Motor neuron (in vitro differentiated cells): Measurements from ENCODE around the gene SPAG5. TPM values are rescaled to one million over a fixed set of nuclear protein-coding genes. Genes with fewer than 3 reads are reported as not detected.
"Not testable (repeated sequence)": the region's sequence is repeated elsewhere in the genome, so short reads cannot be mapped to it uniquely, and the experiment has no call there.

Source experiments
- ATAC-seq, 8 experiments: fragments of 200-7000 bp; cut with Tn5 transposase; replicated peaks in 6 of 8; 2 replicates each; pipeline ENCODE4 v1.8.0; 2021; ENCODE audit warnings: mild to moderate bottlenecking in 8 of 8, moderate library complexity in 8 of 8
- H3K27ac ChIP-seq, 2 donors: fragments of 250-450 bp; sonication (Bioruptor Pico); 2 replicates each; pipeline ENCODE4 v1.9.0; 2021; ENCODE audit warnings: antibody characterized with exemption in 2 of 2, mild to moderate bottlenecking in 2 of 2, moderate library complexity in 1 of 2
- H3K4me1 ChIP-seq, 2 donors: fragments of 250-450 bp; sonication (Bioruptor Pico); replicated peaks in 1 of 2; 2 replicates each; pipeline ENCODE4 v1.6.1; 2021; ENCODE audit warnings: antibody characterized with exemption in 2 of 2, mild to moderate bottlenecking in 2 of 2, moderate library complexity in 1 of 2
- H3K4me3 ChIP-seq, 5 donors: fragments of 250-450 bp; sonication (Bioruptor Pico); 2 replicates each; pipeline ENCODE4 v1.9.0; 2021; ENCODE audit warnings: antibody characterized with exemption in 5 of 5, mild to moderate bottlenecking in 5 of 5, moderate library complexity in 4 of 5
- WGBS, 10 experiments: fragments of 450-650 bp; shearing (Covaris generic); methylation state at CpG; one replicate each; pipeline ENCODE4 v1.0.0; 2022; 5-methylcytosine and 5-hydroxymethylcytosine counted together
- in situ Hi-C, 9 experiments: fragments of 400-800 bp; cut with MboI; loops; one replicate each; pipeline ENCODE4 v1.15.0; 2021; ENCODE audit warnings: low sequenced_read_pairs in 9 of 9, low pct_unique_long_range_greater_than_20kb in 2 of 9; ENCODE audit not compliant: unreplicated experiment in 9 of 9
- total RNA-seq, 8 experiments: library from RNA; unstranded; fragments of 300-600 nt; gene quantifications; 2 replicates each; pipeline versions ENCODE4 v1.2.3 to v1.2.4, GENCODE V29; 2022

Gene SPAG5
- total RNA-seq, 8 experiments from 2014 or later = 2.3 to 65.8 (median 9.8) TPM

GRCh38 chr17:28576016-28576415 lies 22.8 kb downstream of the SPAG5 start:
- in situ Hi-C loops = loop anchor here in 1 of 9 experiments (25.0 kb wide), 1 partner anchor 89 kb away; no protein-coding TSS in a partner anchor
- Histone ChIP-seq H3K4me1 (peaks cover 12 to 17% of the 10 kb centered on the region in 2 donors), H3K4me3 (peak overlapping the region; percentile 16 to 32 (median 27))
- H3K27ac ChIP-seq, ATAC-seq: not testable (repeated sequence)
- 33 to 43% methylated on average over 1 of the region's 3 CpGs; no CpG with 5 or more reads in 8 of the 10 experiments for WGBS, 10 experiments

- WGBS, 10 experiments = 67 to 100% (median 88%) methylated on average over 1 to 11 of the region's 14 CpGs; no CpG with 5 or more reads in 3 of the 10 experiments
- Histone ChIP-seq H3K4me1 (peaks cover 13 to 17% of the 10 kb centered on the region in 2 donors), H3K27ac (no peak overlapping the region), H3K4me3 (peak overlapping the region in 1 of 5 donors; percentile 32)
- in situ Hi-C loops = loop anchor here in 1 of 9 experiments (25.0 kb wide), 1 partner anchor 88 kb away; no protein-coding TSS in a partner anchor
- ATAC-seq = no peak
Observed at GRCh38 chr17:28575126-28575795, 23.6 kb downstream of the SPAG5 start.

- in situ Hi-C loops = no loop called here
- H3K27ac ChIP-seq = no peak overlapping the region
- WGBS, 10 experiments = 70 to 90% (median 86%) methylated on average over 1 to 3 of the region's 7 CpGs; no CpG with 5 or more reads in 4 of the 10 experiments
- H3K4me1 ChIP-seq = peaks cover 20% of the 10 kb centered on the region in 2 donors
- no peak for ATAC-seq
- no peak overlapping the region for H3K4me3 ChIP-seq
Observed at GRCh38 chr17:28574526-28574925, 24.3 kb downstream of the SPAG5 start.

GRCh38 chr17:28573966-28574480 lies 24.8 kb downstream of the SPAG5 start:
- H3K4me3 ChIP-seq = no peak overlapping the region
- no peak overlapping the region for H3K27ac ChIP-seq

GRCh38 chr17:28573521-28573920 lies 25.3 kb downstream of the SPAG5 start:
- Histone ChIP-seq H3K4me1 (peaks cover 20% of the 10 kb centered on the region in 2 donors), H3K4me3 (no peak overlapping the region), H3K27ac (no peak overlapping the region)
- in situ Hi-C loops = no loop called here
- no peak for ATAC-seq
- WGBS, 10 experiments = 80 to 91% (median 89%) methylated on average over 1 to 4 of the region's 9 CpGs; no CpG with 5 or more reads in 7 of the 10 experiments

More at GRCh38 chr17:28573966-28574480, 24.8 kb downstream of the SPAG5 start:
- in situ Hi-C loops = no loop called here
- 80 to 100% (median 84%) methylated on average over 1 to 3 of the region's 6 CpGs; no CpG with 5 or more reads in 6 of the 10 experiments for WGBS, 10 experiments
- no peak for ATAC-seq
- peaks cover 20% of the 10 kb centered on the region in 2 donors for H3K4me1 ChIP-seq

GRCh38 chr17:28573040-28573380 lies 25.8 kb downstream of the SPAG5 start:
- no peak for ATAC-seq
- no peak overlapping the region for H3K27ac ChIP-seq
- H3K4me3 ChIP-seq = no peak overlapping the region
- H3K4me1 ChIP-seq = peaks cover 20% of the 10 kb centered on the region in 2 donors
- in situ Hi-C loops = no loop called here

GRCh38 chr17:28572259-28573039 lies 26.4 kb downstream of the SPAG5 start:
- Histone ChIP-seq H3K27ac (no peak overlapping the region), H3K4me3 (peak overlapping the region in 2 of 5 donors; percentile 65 to 85), H3K4me1 (peaks cover 19 to 22% of the 10 kb centered on the region in 2 donors)
- 40 to 90% (median 63%) methylated on average over 1 to 2 of the region's 5 CpGs; no CpG with 5 or more reads in 6 of the 10 experiments for WGBS, 10 experiments
- no peak for ATAC-seq
- in situ Hi-C loops = no loop called here

- peak within 1 kb of the TSS; percentile 30 to 35 for H3K27ac ChIP-seq
- WGBS, 10 experiments = 0 to 21% (median 2%) methylated on average over 1 to 8 of the region's 49 CpGs
Observed at GRCh38 chr17:28571361-28572122, 27.3 kb downstream of the SPAG5 start, which contains the start of gene PIGS. TSS of gene PIGS (minus strand) at chr17:28571524. CDS start at chr17:28571496, 28 bp downstream.

GRCh38 chr17:28570716-28571360 lies 28.0 kb downstream of the SPAG5 start:
- Histone ChIP-seq H3K4me1 (peaks cover 10 to 28% of the 10 kb centered on the region in 2 donors), H3K4me3 (peak overlapping the region; percentile 65 to 85 (median 69)), H3K27ac (peak overlapping the region; percentile 30 to 35)
- in situ Hi-C loops = no loop called here
- 0 to 2% (median 0%) methylated on average over 1 to 11 of the region's 39 CpGs; no CpG with 5 or more reads in 3 of the 10 experiments for WGBS, 10 experiments
- peak in 7 of 8 experiments; percentile 31 to 43 (median 34) for ATAC-seq

More at GRCh38 chr17:28571361-28572122, 27.3 kb downstream of the SPAG5 start, which contains the start of gene PIGS:
- H3K4me3 ChIP-seq = peak within 1 kb of the TSS; percentile 65 to 85 (median 69)
- in situ Hi-C loops = no loop called here
- peak; percentile 94 to 99 (median 97) for ATAC-seq
- peaks cover 13 to 31% of the 10 kb centered on the region in 2 donors for H3K4me1 ChIP-seq

- 100% methylated on average over 1 of the region's 1 CpG; no CpG with 5 or more reads in 6 of the 10 experiments for WGBS, 10 experiments
- H3K4me1 ChIP-seq = peaks cover 4 to 21% of the 10 kb centered on the region in 2 donors
- in situ Hi-C loops = no loop called here
- ATAC-seq = no peak
- H3K27ac ChIP-seq = no peak overlapping the region
- no peak overlapping the region for H3K4me3 ChIP-seq
Observed at GRCh38 chr17:28569446-28569845, 29.4 kb downstream of the SPAG5 start.

GRCh38 chr17:28567604-28568003 lies 31.2 kb downstream of the SPAG5 start:
- Histone ChIP-seq H3K4me3 (no peak overlapping the region), H3K27ac (no peak overlapping the region), H3K4me1 (peaks cover 4 to 21% of the 10 kb centered on the region in 2 donors)
- ATAC-seq = no peak
- in situ Hi-C loops = no loop called here
- 80 to 100% (median 97%) methylated on average over 2 to 3 of the region's 3 CpGs for WGBS, 10 experiments

- in situ Hi-C loops = no loop called here
- Histone ChIP-seq H3K4me1 (peaks cover 0 to 11% of the 10 kb centered on the region in 2 donors), H3K27ac (no peak overlapping the region), H3K4me3 (no peak overlapping the region)
- ATAC-seq = peak in 2 of 8 experiments; percentile 22 to 63
- 94 to 100% (median 100%) methylated on average over 1 to 2 of the region's 3 CpGs; no CpG with 5 or more reads in 7 of the 10 experiments for WGBS, 10 experiments
Observed at GRCh38 chr17:28563475-28563874, 35.4 kb downstream of the SPAG5 start.
